Upper lobe of left lung (tissue), 6 donors: ENCODE results near the gene TEX35. TPM values are rescaled to one million over a fixed set of nuclear protein-coding genes. Genes with fewer than 3 reads are reported as not detected.

ENCODE experiments used
- ATAC-seq, 2 donors: fragments of 200-7000 bp; cut with Tn5 transposase; one replicate each; pipeline ENCODE4 v1.9.1; 2022; ENCODE audit warnings: mild to moderate bottlenecking in 2 of 2, moderate library complexity in 2 of 2; ENCODE audit not compliant: low FRiP score in 2 of 2
- DNase-seq, 2 donors: peaks; one replicate each; pipeline ENCODE4 v3.0.0-alpha.2; 2019 to 2020
- H3K27ac ChIP-seq, 4 donors: fragments of 200-600 bp; sonication (generic); one replicate each; pipeline ENCODE4 v1.5.1; 2016 to 2019
- H3K27me3 ChIP-seq, 4 donors: fragments of 200-600 bp; sonication (generic); one replicate each; pipeline ENCODE4 v1.5.1; 2017 to 2019
- H3K36me3 ChIP-seq, 4 donors: fragments of 200-600 bp; sonication (generic); one replicate each; pipeline ENCODE4 v1.5.1; 2016 to 2019
- H3K4me1 ChIP-seq, 4 donors: fragments of 200-600 bp; sonication (generic); one replicate each; pipeline ENCODE4 v1.5.1; 2018 to 2019
- H3K4me3 ChIP-seq, 4 donors: fragments of 200-600 bp; sonication (generic); one replicate each; pipeline ENCODE4 v1.5.1; 2017 to 2019; ENCODE audit warnings: mild to moderate bottlenecking in 2 of 4, moderate library complexity in 1 of 4
- H3K9me3 ChIP-seq, 4 donors: fragments of 200-600 bp; sonication (generic); one replicate each; pipeline ENCODE4 v1.5.1; 2018 to 2019
- CTCF ChIP-seq, 6 experiments: fragments of 450-650 bp in 4 of 6; fragments of 200-600 bp in 2 of 6; sonication (generic) in 2 of 6; IDR thresholded peaks; one replicate each; pipeline ENCODE4 v1.5.1; 2016 to 2019; ENCODE audit warnings: antibody characterized with exemption in 6 of 6
- EP300 ChIP-seq, 4 donors: sonication (generic); formaldehyde crosslinking; IDR thresholded peaks; one replicate each; pipeline ENCODE4 v1.5.1; 2017; ENCODE audit warnings: antibody characterized with exemption in 4 of 4, control low read depth in 2 of 4
- POLR2A ChIP-seq, 4 donors: fragments of 450-650 bp; IDR thresholded peaks; one replicate each; pipeline ENCODE4 v1.5.1; 2016 to 2017; ENCODE audit warnings: antibody characterized with exemption in 4 of 4, mild to moderate bottlenecking in 2 of 4
- POLR2AphosphoS5 ChIP-seq, 2 donors: sonication (generic); formaldehyde crosslinking; IDR thresholded peaks; one replicate each; pipeline ENCODE4 v1.5.1; 2017; ENCODE audit warnings: antibody characterized with exemption in 2 of 2
- WGBS, 2 donors: methylation state at CpG; one replicate each; pipeline ENCODE4 v1.1.5; 2017 to 2018; 5-methylcytosine and 5-hydroxymethylcytosine counted together
- total RNA-seq, 6 donors: library from RNA; depleted of rRNA in 4 of 6; stranded (reverse); fragments of >200 nt in 4 of 6; gene quantifications; one replicate each; pipeline versions ENCODE4 v1.1.0 to v1.2.1, GENCODE V29; 2016 to 2021
- donor health status: DM: no; HTN: no; CAD: no; lungs with moderate emphysema.
- donor health status: DM: no; HTN: yes; CAD: no; lungs with severe emphysema.

Gene TEX35
- total RNA-seq, 6 donors from 2014 or later = not detected

- WGBS, 2 donors = 86 to 94% methylated on average over 11 of the region's 11 CpGs
- Histone ChIP-seq H3K9me3 (no peaks in the 10 kb centered on the region), H3K36me3 (no peaks in the 10 kb centered on the region), H3K27me3 (no peaks in the 10 kb centered on the region), H3K4me3 (no peak overlapping the region), H3K27ac (no peak overlapping the region), H3K4me1 (peaks cover 0 to under 1% (median 0%) of the 10 kb centered on the region in 4 donors)
- TF ChIP-seq POLR2A (IDR thresholded peaks at IDR 0.05) = no peak
- TF ChIP-seq POLR2AphosphoS5 (IDR thresholded peaks at IDR 0.05) = no peak
- TF ChIP-seq EP300 (IDR thresholded peaks at IDR 0.05) = no peak
- no peak for TF ChIP-seq CTCF (IDR thresholded peaks at IDR 0.05)
- ATAC-seq = no peak
- no peak for DNase-seq
These were observed 20.6 kb upstream of the TEX35 start for GRCh38 chr1:178492341-178492740.

GRCh38 chr1:178493301-178493741, 19.6 kb upstream of the TEX35 start:
- H3K4me1 ChIP-seq = no peaks in the 10 kb centered on the region
- H3K9me3 ChIP-seq = no peaks in the 10 kb centered on the region
- WGBS, 2 donors = 95 to 96% methylated on average over 12 to 16 of the region's 16 CpGs
- TF ChIP-seq POLR2A (IDR thresholded peaks at IDR 0.05) = no peak
- no peak overlapping the region for H3K4me3 ChIP-seq
- no peaks in the 10 kb centered on the region for H3K27me3 ChIP-seq
- DNase-seq (peak in 1 of 2 donors; percentile 48), ATAC-seq (no peak)
- no peak overlapping the region for H3K27ac ChIP-seq
- no peaks in the 10 kb centered on the region for H3K36me3 ChIP-seq

GRCh38 chr1:178494569-178494971, 18.3 kb upstream of the TEX35 start:
- Histone ChIP-seq H3K36me3 (no peaks in the 10 kb centered on the region), H3K4me3 (no peak overlapping the region), H3K9me3 (no peaks in the 10 kb centered on the region), H3K27me3 (no peaks in the 10 kb centered on the region), H3K27ac (no peak overlapping the region), H3K4me1 (no peaks in the 10 kb centered on the region)
- WGBS, 2 donors = 85 to 93% methylated on average over 13 of the region's 13 CpGs
- ATAC-seq (no peak), DNase-seq (peak in 1 of 2 donors; percentile 56)
- TF ChIP-seq EP300 (IDR thresholded peaks at IDR 0.05) (no peak), POLR2AphosphoS5 (IDR thresholded peaks at IDR 0.05) (no peak), POLR2A (IDR thresholded peaks at IDR 0.05) (no peak), CTCF (IDR thresholded peaks at IDR 0.05) (no peak)

GRCh38 chr1:178495158-178495557, 17.8 kb upstream of the TEX35 start:
- Histone ChIP-seq H3K27me3 (no peaks in the 10 kb centered on the region), H3K36me3 (no peaks in the 10 kb centered on the region), H3K4me1 (peaks cover 0 to 4% (median 0%) of the 10 kb centered on the region in 4 donors), H3K27ac (no peak overlapping the region), H3K4me3 (no peak overlapping the region), H3K9me3 (no peaks in the 10 kb centered on the region)
- WGBS, 2 donors = 80 to 100% methylated on average over 1 of the region's 1 CpG
- TF ChIP-seq POLR2AphosphoS5 (IDR thresholded peaks at IDR 0.05) (no peak), CTCF (IDR thresholded peaks at IDR 0.05) (no peak), EP300 (IDR thresholded peaks at IDR 0.05) (no peak), POLR2A (IDR thresholded peaks at IDR 0.05) (no peak)
- DNase-seq = no peak
- ATAC-seq = no peak

GRCh38 chr1:178495741-178496409, 17.0 kb upstream of the TEX35 start:
- H3K27ac ChIP-seq = no peak overlapping the region
- ATAC-seq (no peak), DNase-seq (peak in 1 of 2 donors; percentile 62)
- H3K36me3 ChIP-seq = no peaks in the 10 kb centered on the region
- no peaks in the 10 kb centered on the region for H3K27me3 ChIP-seq
- TF ChIP-seq POLR2AphosphoS5 (IDR thresholded peaks at IDR 0.05) = no peak
- no peak for TF ChIP-seq CTCF (IDR thresholded peaks at IDR 0.05)
- TF ChIP-seq EP300 (IDR thresholded peaks at IDR 0.05) = no peak
- TF ChIP-seq POLR2A (IDR thresholded peaks at IDR 0.05) = no peak
- no peaks in the 10 kb centered on the region for H3K9me3 ChIP-seq
- no peak overlapping the region for H3K4me3 ChIP-seq
- WGBS, 2 donors = 83 to 87% methylated on average over 12 to 16 of the region's 16 CpGs
- H3K4me1 ChIP-seq = peaks cover 0 to 7% (median 0%) of the 10 kb centered on the region in 4 donors
